ENCODE results near the gene ARMC6. TPM values are rescaled to one million over a fixed set of nuclear protein-coding genes. Genes with fewer than 3 reads are reported as not detected.
"Not testable (repeated sequence)": the region's sequence is repeated elsewhere in the genome, so short reads cannot be mapped to it uniquely, and the experiment has no call there.

Gene ARMC6
- total RNA-seq, 1 donor from 2014 or later, result 19.5 TPM

GRCh38 chr19:19074196-19074882 is 40.9 kb downstream of the ARMC6 start:
- DNase-seq (ENCODE audit: low spot score), result no peak

DNA sequence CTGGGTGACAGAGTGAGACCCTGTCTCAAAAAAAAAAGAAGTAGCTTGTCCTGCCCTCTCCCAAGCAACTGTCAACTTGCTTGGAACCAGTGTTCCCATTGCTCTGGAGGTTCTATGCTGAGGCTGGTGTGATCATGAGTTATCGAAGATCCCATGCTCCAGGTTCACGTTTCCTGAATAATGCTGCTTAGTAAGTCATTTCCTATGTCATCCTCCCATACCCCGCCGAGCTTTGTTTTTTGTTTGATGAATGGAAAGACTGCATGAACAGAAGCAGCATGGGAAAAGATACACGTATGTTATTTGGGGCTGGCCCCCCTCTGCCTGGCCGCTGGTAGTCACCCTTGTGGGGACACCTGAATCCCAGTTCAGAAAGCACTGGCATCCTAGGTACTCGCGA is 41.7 kb downstream of the ARMC6 start:
- no peak for DNase-seq (ENCODE audit: low spot score)

DNA sequence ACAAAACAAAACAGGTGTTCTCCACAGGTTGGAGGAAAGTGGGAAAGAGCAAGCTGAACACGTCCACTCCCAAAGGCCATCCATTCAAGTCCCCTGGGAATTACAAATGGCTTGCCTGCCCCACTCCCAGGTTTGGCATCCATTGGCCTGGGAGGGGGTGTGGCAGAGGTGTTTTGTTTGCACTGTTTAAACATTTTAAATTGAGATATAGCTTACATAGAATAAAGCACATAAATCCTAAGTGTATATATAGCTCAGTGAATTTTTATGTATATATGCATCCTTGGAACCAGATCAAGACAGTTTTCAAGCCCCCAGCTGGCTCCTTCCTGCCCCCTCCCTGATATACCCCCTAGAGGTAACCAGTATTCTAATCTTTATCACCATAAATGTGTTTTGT is 43.1 kb downstream of the ARMC6 start:
- no peak for DNase-seq (ENCODE audit: low spot score)

DNA sequence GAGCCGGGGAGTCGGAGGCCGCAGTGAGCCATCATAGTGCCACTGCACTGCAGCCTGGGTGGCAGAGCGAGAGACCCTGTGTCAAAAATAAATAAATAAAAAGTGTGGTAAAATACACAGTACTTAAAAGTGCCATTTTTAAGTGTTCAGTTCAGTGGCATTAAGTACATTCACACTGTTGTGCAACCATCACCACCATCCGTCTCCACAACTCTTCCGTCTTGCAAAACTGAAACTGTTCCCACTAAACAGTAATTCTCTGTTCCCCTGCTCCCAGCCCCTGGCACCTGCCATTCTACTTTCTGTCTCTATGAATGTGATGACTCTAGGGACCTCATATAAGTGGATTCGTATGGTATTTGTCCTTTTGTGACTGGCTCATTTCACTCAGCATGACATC is 43.7 kb downstream of the ARMC6 start:
- DNase-seq (ENCODE audit: low spot score), result no peak

GRCh38 chr19:19078801-19079200 is 45.4 kb downstream of the ARMC6 start:
- DNase-seq (ENCODE audit: low spot score), result no peak

GRCh38 chr19:19079571-19079970 is 46.2 kb downstream of the ARMC6 start:
- DNase-seq (ENCODE audit: low spot score), result no peak

DNA sequence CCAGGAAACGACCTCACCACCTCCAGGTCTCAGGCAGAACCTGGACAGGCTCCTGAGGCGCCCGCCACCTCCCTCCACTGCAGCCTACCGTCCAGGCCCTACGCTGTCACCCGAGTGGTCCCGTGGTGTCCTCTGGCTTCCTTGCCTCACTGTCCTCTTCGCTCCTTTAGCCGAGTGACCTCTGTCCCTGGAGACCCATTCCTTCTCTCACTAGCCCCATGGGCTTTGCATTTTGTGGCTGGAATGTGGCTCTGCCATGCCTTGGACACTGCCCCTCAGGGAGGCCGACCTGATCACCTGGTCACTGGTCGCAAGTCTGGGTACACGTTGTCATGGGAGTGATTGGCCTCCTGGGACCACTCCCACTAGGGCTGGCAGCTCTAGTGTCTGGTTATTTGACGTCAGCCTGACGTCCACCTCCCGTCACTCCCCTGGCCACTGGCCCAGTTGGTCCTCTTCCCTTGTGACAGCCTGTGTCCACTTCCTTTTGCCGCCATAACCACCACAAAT is 48.3 kb downstream of the ARMC6 start:
- no peak for DNase-seq (ENCODE audit: low spot score)

DNA sequence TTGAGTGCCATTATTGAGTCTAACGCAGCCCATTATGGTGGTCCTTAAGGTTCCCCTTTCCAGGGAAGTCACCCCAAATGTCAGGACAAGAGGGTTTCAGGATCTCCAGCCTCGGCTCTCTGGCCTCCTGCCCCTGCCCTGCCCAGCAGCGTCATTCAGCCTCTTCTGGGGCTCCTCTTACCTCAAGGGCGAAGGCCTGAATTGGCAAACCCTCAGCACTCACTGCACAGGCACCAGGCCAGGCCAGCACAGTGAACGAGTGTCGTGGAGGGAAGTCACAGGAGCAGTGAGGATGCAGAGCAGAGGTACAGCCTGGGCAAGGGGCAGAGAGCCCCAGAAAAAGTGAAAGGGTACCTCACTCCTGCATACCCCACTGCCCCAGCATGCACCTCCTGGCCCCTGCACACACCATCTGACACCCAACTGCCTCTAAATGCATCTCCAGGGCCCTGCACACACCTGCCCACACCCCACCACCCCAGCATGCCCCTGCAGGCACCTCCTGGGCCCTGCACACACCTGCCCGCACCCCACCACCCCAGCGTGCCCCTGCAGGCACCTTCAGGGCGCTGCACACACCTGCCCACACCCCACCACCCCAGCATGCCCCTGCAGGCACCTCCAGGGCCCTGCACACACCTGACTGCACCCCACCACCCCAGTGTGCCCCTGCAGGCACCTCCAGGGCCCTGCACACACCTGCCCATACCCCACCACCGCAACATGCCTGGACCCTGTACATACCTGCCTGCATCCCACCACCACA is 50.2 kb downstream of the ARMC6 start:
- no peak for DNase-seq (ENCODE audit: low spot score)

- DNase-seq (ENCODE audit: low spot score), result no peak
Observed at GRCh38 chr19:19087676-19088075, 54.3 kb downstream of the ARMC6 start.

DNA sequence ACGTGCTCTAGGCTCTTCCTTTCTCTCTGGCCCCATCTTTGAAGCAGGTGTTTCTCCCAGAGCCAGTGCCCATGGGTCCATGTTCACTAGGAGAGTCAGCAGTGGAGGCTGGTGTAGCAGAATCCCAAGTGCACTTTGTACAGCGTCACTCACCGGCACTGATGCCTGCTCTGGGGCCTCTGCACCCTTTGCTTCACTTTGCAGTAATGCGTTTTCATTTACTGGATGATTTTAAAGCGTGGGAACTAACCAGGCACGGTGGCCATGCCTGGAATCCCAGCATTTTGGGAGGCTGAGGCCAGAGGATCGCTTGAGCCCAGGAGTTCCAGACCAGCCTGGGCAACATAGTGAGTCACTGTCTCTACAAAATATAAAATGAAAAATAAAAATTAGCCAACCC is 61.1 kb downstream of the ARMC6 start:
- no peak for DNase-seq (ENCODE audit: low spot score)

DNA sequence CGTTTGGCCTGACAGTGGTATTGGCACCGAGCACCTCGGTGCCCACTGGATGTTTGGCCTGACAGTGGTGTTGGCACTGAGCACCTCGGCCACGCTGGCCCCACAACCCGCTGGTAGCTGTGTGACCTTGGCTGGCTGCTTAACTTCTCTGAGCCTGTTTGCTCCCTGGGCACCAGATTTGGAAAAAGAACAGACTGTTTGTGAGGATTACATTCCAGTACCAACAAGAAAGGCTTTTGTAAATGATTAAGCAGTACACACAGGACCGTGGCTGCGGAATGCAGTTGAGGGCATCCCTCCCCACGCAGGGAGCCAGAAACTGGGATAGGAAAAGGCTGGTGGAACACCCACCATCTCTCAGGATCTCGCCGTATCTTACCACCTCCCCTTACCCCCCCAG is 62.3 kb downstream of the ARMC6 start:
- DNase-seq (ENCODE audit: low spot score), result no peak

DNA sequence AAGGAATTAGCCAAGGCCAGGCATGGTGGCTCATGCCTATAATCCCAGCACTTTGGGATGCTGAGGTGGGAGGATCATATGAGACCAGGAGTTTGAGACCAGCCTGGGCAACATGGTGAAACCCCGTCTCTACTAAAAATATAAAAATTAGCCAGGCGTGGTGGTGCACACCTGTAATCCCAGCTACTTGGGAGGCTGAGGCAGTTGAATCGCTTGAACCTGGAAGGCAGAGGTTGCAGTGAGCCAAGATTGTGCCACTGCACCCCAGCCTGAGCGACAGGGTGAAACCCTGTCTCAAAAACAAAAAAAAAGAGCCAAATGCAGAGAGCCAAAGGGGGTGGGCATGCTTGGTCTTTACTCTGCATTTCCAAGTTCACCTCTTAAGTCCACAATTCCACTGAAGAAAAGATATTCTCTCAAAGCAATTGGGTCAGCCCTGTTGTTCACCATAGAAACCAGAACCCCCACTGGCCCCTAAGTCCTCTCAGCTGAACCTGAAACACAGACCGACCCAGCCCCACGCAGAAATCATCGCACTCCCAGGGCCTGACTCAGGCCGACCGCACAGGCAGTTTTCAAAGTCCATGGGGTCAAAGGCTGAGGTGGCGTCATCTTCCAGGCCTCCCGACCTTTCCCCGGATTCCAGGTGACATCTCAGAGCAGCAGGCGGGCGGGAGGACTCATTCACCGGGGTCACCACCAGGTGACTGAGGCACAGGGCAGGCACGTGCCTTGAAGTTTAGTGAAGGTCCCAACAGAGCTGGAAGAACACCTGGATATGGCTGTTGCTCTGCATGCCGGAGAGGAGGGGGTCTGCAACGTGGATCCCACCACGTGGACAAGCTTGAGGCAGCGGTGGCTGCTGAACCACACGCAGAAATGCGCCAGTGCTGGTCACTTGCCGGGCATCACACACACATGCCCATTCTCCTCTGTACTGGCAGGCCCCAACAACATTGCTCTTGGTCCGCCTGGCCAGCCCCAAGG is 63.5 kb downstream of the ARMC6 start:
- no peak for DNase-seq (ENCODE audit: low spot score)

DNA sequence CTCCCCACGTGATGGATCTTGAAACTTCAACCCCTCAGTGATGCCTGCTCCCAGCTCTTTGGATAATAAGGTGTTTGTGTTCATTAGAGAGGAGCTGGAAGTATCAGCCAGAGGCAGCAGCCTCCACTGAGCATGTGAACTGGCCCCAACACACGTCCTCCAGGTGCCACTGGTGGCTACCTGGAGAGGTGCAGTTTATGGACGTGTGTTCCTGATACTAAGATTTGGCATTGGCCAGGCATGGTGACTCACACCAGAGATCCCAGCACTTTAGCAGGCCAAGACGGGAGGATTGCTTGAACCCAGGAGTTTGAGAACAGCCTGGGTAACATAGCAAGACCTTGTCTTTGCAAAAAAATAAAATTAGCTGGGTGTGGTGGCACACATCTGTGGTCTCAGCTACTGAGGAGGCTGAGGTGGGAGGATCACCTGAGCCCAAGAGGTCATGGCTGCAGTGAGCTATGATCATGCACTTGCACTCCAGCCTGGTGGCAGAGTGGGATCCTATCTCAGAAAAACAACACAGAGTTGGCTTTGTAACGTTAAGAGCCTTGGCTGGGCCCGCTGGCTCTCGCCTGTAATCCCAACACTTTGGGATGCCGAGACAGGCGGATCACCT is 64.8 kb downstream of the ARMC6 start:
- DNase-seq (ENCODE audit: low spot score), result no peak

DNA sequence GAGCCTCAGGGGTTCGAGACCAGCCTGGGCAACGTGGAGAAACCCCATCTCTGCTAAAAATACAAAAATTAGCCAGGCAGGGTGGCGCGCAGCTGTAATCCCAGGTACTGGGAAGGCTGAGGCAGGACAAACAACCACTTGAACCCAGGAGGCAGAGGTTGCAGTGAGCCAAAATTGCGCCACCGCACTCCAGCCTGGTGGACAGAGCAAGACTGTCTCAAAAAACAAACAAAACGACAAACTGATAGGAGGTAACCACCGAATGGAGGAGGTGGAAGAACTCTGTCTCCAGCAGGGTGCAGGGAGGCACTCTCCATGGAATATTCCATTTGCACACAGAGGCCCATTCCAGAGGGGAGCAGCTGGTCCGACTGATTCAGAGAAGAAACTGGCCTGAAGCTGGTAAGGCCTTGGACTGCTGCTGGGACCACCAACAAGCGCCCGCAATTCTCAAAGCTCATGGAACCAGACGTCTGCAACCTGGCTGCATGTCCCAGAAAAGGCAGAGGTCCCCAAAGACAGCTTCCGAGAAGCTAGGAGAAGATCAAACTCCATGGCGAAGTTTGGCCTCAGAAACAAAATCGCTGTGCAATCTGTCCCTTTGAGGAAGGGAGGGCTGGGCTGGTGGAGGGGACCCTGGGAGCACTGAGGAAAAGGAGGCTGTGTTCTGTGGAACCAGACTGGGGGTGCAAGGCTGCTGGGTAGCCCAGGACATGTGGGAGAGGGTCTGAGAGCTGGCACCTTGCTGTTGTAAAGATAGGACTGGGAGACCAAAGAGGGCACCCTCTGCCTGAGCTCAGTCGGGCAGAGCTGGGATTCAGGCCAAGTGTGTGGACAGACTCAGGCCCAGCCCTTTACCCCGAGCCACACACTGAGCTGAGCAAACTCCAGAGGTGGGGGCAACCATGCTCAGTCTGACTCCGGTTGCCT is 65.6 kb downstream of the ARMC6 start:
- DNase-seq (ENCODE audit: low spot score), result no peak

DNA sequence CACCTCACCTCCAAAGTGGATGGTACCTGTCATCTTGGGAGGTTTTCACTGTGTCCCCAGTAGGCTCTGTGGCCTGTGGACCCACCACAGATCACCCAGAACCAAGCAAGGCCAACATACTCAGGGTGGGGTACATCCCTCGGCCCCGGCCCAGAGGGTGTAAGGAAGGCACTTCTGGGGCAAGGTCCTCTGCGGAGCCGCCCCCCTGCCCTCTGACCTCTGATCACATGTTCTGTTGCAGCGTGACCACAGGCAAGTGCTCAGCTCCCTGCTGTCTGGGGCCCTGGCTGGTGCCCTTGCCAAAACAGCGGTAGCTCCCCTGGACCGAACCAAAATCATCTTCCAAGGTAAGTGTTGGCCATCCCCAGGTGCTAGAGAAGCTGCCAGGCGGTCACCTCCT is 68.1 kb downstream of the ARMC6 start:
- DNase-seq (ENCODE audit: low spot score), result no peak

GRCh38 chr19:19102566-19102965 is 69.2 kb downstream of the ARMC6 start:
- DNase-seq (ENCODE audit: low spot score), result not testable (repeated sequence)

DNA sequence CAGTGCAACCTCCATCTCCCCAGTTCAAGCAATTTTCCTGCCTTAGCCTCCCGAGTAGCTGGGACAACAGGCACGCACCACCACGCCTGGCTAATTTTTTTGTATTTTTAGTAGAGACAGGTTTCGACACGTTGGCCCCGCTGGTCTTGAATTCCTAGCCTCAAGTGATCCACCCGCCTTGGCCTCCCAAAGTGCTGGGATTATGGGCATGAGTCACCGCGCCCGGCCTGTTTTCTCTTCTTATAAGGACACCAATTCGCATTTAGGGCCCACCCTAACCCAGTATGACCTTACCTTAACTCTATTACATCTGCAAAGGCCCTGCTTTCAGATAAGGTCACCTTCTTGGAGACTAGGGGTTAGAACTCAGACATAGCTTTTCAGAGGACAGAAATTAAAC is 69.8 kb downstream of the ARMC6 start:
- no peak for DNase-seq (ENCODE audit: low spot score)

GRCh38 chr19:19105365-19106055 is 72.1 kb downstream of the ARMC6 start:
- peak; percentile 64 for DNase-seq (ENCODE audit: low spot score)

DNA sequence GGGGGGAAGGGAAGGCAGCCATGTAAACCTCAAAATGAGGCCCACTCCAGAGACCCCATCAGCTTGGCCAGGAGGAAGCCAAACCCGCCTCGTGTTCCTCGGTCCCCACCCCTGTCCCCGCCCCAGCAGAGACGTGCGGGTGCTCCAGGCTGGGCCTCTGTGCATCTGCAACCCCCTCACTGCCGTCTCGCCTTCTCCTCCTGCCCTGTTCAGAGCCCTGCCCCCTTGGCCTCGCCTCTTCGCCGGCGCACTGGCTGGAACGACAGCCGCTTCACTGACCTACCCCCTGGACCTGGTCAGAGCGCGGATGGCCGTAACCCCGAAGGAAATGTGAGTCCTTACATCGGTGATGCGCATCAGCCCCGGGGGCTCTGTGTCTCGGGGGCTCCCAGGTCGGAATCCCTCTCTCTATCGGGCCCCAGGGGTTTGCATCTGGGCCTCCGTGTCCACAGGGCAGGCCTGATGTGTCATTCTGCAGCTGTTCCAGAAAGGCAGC is 72.7 kb downstream of the ARMC6 start:
- DNase-seq (ENCODE audit: low spot score), result no peak

DNA sequence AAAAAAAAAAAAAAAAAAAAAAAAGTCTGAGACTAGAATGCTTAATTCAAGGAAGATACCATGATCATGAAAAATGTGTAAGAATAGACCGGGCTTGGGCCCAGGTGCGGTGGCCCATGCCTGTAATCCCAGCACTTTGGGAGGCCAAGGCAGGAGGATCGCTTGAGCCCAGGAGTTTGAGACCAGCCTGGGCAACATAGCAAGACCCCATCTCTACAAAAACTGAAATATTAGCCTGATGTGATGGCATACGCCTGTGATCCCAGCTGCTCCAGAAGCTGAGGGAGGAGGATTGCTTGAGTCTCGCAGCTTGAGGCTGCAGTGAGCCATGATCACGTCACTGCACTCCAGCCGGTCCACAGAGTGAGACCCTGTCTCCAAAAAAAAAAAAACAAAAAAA is 73.5 kb downstream of the ARMC6 start:
- DNase-seq (ENCODE audit: low spot score), result not testable (repeated sequence)

Data from mucosa of gallbladder (tissue), 1 donor.